AG04449 (cell line): Measurements from ENCODE around the gene MIA2.

Source experiments
- CTCF ChIA-PET: fragments of 350-600 bp; formaldehyde crosslinking; extraction: SDS; loops from one replicate; lab custom pipeline; 2021; ENCODE audit warnings: antibody characterized with exemption; lab: Yijun Ruan, JAX
- POLR2A ChIA-PET: fragments of 400-600, 350-600 bp; formaldehyde crosslinking; extraction: SDS; loops from one replicate; lab custom pipeline; 2020; ENCODE audit warnings: antibody characterized with exemption, inconsistent platforms; lab: Yijun Ruan, JAX
- DNase-seq: peaks from one replicate; pipeline ENCODE4 v3.0.0-alpha.2; 2010; ENCODE audit warnings: low read depth, low spot score
- H3K4me3 ChIP-seq: 2 replicates; pipeline ENCODE4 v1.5.1; 2011; ENCODE audit warnings: low read depth, mild to moderate bottlenecking, control low read depth, low read length
- CTCF ChIP-seq: IDR thresholded peaks from one replicate; pipeline ENCODE4 v1.5.1; 2011; ENCODE audit warnings: mild to moderate bottlenecking, moderate library complexity, low read length, control low read depth, inconsistent platforms; ENCODE audit not compliant: insufficient read depth; ENCODE audit errors: missing control alignments

The MIA2 gene

GRCh38 chr14:39372656-39373055 lies 138.9 kb downstream of the MIA2 start:
- CTCF ChIA-PET = interaction anchor here (0.9 to 1.9 kb wide), 3 partner anchors 8 to 266 kb away, joined by 4 to 12 read pairs (median 5); no protein-coding TSS in a partner anchor
- no peak overlapping the region for H3K4me3 ChIP-seq

GRCh38 chr14:39374851-39375250 lies 141.1 kb downstream of the MIA2 start:
- ChIA-PET POLR2A (no interaction called here), CTCF (interaction anchor here (1.1 to 1.7 kb wide), 3 partner anchors 143 to 270 kb away, joined by 3 to 5 read pairs (median 4); no protein-coding TSS in a partner anchor)
- TF ChIP-seq CTCF = no peak
- H3K4me3 ChIP-seq = no peak overlapping the region
- peak; percentile 21 for DNase-seq

More at GRCh38 chr14:39372656-39373055, 138.9 kb downstream of the MIA2 start:
- DNase-seq = peak; percentile 26
- POLR2A ChIA-PET = no interaction called here
- TF ChIP-seq CTCF = no peak

- TF ChIP-seq CTCF = no peak
- ChIA-PET POLR2A (interaction anchor here (0.7 to 0.9 kb wide), 3 partner anchors 14 to 281 kb away, joined by 3 to 4 read pairs (median 4); no protein-coding TSS in a partner anchor), CTCF (interaction anchor here (0.9 to 1.0 kb wide), 2 partner anchors 8 to 50 kb away, joined by 3 to 4 read pairs; no protein-coding TSS in a partner anchor)
- H3K4me3 ChIP-seq = no peak overlapping the region
- no peak for DNase-seq
Observed at GRCh38 chr14:39376667-39377403, 143.1 kb downstream of the MIA2 start.

GRCh38 chr14:39381366-39381765 lies 147.7 kb downstream of the MIA2 start:
- H3K4me3 ChIP-seq = no peak overlapping the region
- TF ChIP-seq CTCF = no peak
- ChIA-PET POLR2A (no interaction called here), CTCF (interaction anchor here (1.1 to 2.2 kb wide), 3 partner anchors 9 to 13 kb away, joined by 4 to 7 read pairs (median 4); no protein-coding TSS in a partner anchor)
- no peak for DNase-seq

- TF ChIP-seq CTCF = no peak
- CTCF ChIA-PET = no interaction called here
- POLR2A ChIA-PET = no interaction called here
- DNase-seq = no peak
- no peak overlapping the region for H3K4me3 ChIP-seq
Observed at GRCh38 chr14:39382463-39382862, 148.7 kb downstream of the MIA2 start.

- H3K4me3 ChIP-seq = no peak overlapping the region
- TF ChIP-seq CTCF = no peak
- no peak for DNase-seq
- ChIA-PET CTCF (interaction anchor here (1.1 kb wide), 1 partner anchor 14 kb away, joined by 3 read pairs; no protein-coding TSS in a partner anchor), POLR2A (no interaction called here)
Observed at GRCh38 chr14:39383026-39383660, 149.4 kb downstream of the MIA2 start.
